Tibial nerve (tissue), 3 donors: Measurements from ENCODE around the gene ZNF746.

Experiments used
- CTCF ChIP-seq, 5 experiments: fragments of 200-600 bp in 3 of 5; fragments of 450-650 bp in 2 of 5; sonication (generic) in 3 of 5; IDR thresholded peaks; one replicate each; pipeline ENCODE4 v1.5.1; 2016 to 2019; ENCODE audit warnings: antibody characterized with exemption in 5 of 5, mild to moderate bottlenecking in 3 of 5, moderate library complexity in 2 of 5
- POLR2A ChIP-seq, 2 donors: fragments of 450-650 bp; IDR thresholded peaks; one replicate each; pipeline ENCODE4 v1.6.1; 2017; ENCODE audit warnings: antibody characterized with exemption in 2 of 2, mild to moderate bottlenecking in 2 of 2, moderate library complexity in 2 of 2

GRCh38 chr7:149475121-149476045 is 22.2 kb downstream of the ZNF746 start:
- TF ChIP-seq POLR2A (IDR thresholded peaks at IDR 0.05), result no peak
- no peak for TF ChIP-seq CTCF (IDR thresholded peaks at IDR 0.05)
